ENCODE results near the gene RFX4.

- TF ChIP-seq, protein P1, sequence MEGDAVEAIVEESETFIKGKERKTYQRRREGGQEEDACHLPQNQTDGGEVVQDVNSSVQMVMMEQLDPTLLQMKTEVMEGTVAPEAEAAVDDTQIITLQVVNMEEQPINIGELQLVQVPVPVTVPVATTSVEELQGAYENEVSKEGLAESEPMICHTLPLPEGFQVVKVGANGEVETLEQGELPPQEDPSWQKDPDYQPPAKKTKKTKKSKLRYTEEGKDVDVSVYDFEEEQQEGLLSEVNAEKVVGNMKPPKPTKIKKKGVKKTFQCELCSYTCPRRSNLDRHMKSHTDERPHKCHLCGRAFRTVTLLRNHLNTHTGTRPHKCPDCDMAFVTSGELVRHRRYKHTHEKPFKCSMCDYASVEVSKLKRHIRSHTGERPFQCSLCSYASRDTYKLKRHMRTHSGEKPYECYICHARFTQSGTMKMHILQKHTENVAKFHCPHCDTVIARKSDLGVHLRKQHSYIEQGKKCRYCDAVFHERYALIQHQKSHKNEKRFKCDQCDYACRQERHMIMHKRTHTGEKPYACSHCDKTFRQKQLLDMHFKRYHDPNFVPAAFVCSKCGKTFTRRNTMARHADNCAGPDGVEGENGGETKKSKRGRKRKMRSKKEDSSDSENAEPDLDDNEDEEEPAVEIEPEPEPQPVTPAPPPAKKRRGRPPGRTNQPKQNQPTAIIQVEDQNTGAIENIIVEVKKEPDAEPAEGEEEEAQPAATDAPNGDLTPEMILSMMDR (conservative IDR thresholded peaks at IDR 0.05; ENCODE audit: low read length) = no peak
- TF ChIP-seq EZH2phosphoT487 (IDR thresholded peaks at IDR 0.05; ENCODE audit: borderline replicate concordance, low read depth, low read length) = no peak
Measured at GRCh38 chr12:106791531-106791930, 208.7 kb downstream of the RFX4 start.
